ENCODE results near the gene BACH2. TPM values are rescaled to one million over a fixed set of nuclear protein-coding genes. Genes with fewer than 3 reads are reported as not detected.

Gene BACH2
- total RNA-seq, 1 experiment from 2014 or later: 2.5 TPM

DNA sequence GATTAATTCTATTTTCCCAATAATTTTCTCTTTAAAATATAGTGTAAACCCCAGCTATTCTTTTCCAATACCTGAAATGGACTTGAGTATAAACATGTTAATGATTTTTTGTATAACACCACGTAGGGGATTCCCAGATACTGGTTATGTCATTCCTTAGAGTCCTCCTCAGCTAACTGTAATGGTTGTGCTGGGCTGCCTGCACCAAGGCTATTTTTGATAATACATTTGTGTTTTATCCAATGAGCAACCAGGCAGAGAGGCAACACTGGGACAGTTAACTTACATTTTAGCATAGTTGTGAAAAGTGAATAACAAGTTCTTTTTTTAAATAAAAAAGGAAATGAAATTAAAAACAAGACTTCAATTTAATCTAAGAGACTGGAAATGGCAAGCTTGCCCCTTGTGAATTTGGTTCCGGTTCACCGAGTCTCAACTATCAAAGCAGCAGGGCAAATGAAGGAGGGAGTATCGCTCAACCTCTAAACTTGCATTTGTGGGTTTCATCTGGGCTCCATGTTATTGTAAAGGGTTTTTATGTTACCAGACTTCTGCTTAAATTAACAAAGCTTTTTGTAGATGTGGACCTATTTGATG is 18.8 kb upstream of the BACH2 start:
- H3K36me3 ChIP-seq (replicated peaks; ENCODE audit: control insufficient read depth, insufficient read depth, low read length): no peaks in the 10 kb centered on the region
- no peak for DNase-seq
- no peaks in the 10 kb centered on the region for H3K27me3 ChIP-seq (ENCODE audit: control insufficient read depth, insufficient read depth, low read length)
- H3K4me3 ChIP-seq (ENCODE audit: insufficient read depth, low read depth, low read length): no peak overlapping the region

- Histone ChIP-seq H3K4me3 (ENCODE audit: insufficient read depth, low read depth, low read length) (no peak overlapping the region), H3K27me3 (ENCODE audit: control insufficient read depth, insufficient read depth, low read length) (no peaks in the 10 kb centered on the region), H3K36me3 (replicated peaks; ENCODE audit: control insufficient read depth, insufficient read depth, low read length) (no peaks in the 10 kb centered on the region)
- no peak for DNase-seq
Measured at GRCh38 chr6:90314514-90314913, 17.9 kb upstream of the BACH2 start.

DNA sequence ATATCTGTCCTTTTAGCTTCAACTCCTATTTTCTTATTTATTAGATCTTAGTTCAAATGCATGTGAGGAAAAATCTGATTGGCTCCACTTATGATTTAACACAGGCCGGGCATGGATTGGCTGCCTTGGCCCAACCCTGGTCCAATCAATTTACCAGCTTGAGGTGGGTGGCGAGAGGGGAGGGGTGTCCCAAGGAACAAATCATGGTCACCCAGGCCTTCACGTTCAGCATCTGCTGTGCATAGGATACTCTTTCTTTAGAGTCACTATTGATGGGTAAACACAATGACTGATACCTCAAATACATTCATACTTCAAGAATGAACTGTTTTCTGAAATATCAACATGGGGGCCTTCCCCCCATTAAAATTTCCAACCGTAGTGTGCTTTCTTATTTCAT is 14.9 kb upstream of the BACH2 start:
- Histone ChIP-seq H3K4me3 (ENCODE audit: insufficient read depth, low read depth, low read length) (no peak overlapping the region), H3K27me3 (ENCODE audit: control insufficient read depth, insufficient read depth, low read length) (no peaks in the 10 kb centered on the region), H3K36me3 (replicated peaks; ENCODE audit: control insufficient read depth, insufficient read depth, low read length) (no peaks in the 10 kb centered on the region)
- DNase-seq: no peak

- no peak for DNase-seq
- no peak overlapping the region for H3K4me3 ChIP-seq (ENCODE audit: insufficient read depth, low read depth, low read length)
- no peaks in the 10 kb centered on the region for H3K36me3 ChIP-seq (replicated peaks; ENCODE audit: control insufficient read depth, insufficient read depth, low read length)
- H3K27me3 ChIP-seq (ENCODE audit: control insufficient read depth, insufficient read depth, low read length): no peaks in the 10 kb centered on the region
Measured at GRCh38 chr6:90305800-90306448, 9.3 kb upstream of the BACH2 start.

GRCh38 chr6:90304308-90304707 is 7.7 kb upstream of the BACH2 start:
- Histone ChIP-seq H3K27me3 (ENCODE audit: control insufficient read depth, insufficient read depth, low read length) (no peaks in the 10 kb centered on the region), H3K4me3 (ENCODE audit: insufficient read depth, low read depth, low read length) (no peak overlapping the region), H3K36me3 (replicated peaks; ENCODE audit: control insufficient read depth, insufficient read depth, low read length) (no peaks in the 10 kb centered on the region)
- no peak for DNase-seq

GRCh38 chr6:90303039-90303438 is 6.4 kb upstream of the BACH2 start:
- H3K27me3 ChIP-seq (ENCODE audit: control insufficient read depth, insufficient read depth, low read length): no peaks in the 10 kb centered on the region
- H3K4me3 ChIP-seq (ENCODE audit: insufficient read depth, low read depth, low read length): no peak overlapping the region
- DNase-seq: no peak
- H3K36me3 ChIP-seq (replicated peaks; ENCODE audit: control insufficient read depth, insufficient read depth, low read length): no peaks in the 10 kb centered on the region

- no peak overlapping the region for H3K4me3 ChIP-seq (ENCODE audit: insufficient read depth, low read depth, low read length)
- no peaks in the 10 kb centered on the region for H3K36me3 ChIP-seq (replicated peaks; ENCODE audit: control insufficient read depth, insufficient read depth, low read length)
- H3K27me3 ChIP-seq (ENCODE audit: control insufficient read depth, insufficient read depth, low read length): peaks cover 2% of the 10 kb centered on the region; the same call in 1 of the 2 replicates
- no peak for DNase-seq
Measured at GRCh38 chr6:90302320-90302719, 5.7 kb upstream of the BACH2 start.

GRCh38 chr6:90301816-90302215 is 5.2 kb upstream of the BACH2 start:
- no peak for DNase-seq

GRCh38 chr6:90298459-90299053 is 1.9 kb upstream of the BACH2 start:
- Histone ChIP-seq H3K27me3 (ENCODE audit: control insufficient read depth, insufficient read depth, low read length) (peaks cover 24% of the 10 kb centered on the region), H3K4me3 (ENCODE audit: insufficient read depth, low read depth, low read length) (no peak overlapping the region), H3K36me3 (replicated peaks; ENCODE audit: control insufficient read depth, insufficient read depth, low read length) (no peaks in the 10 kb centered on the region)
- DNase-seq: no peak

More at GRCh38 chr6:90301816-90302215, 5.2 kb upstream of the BACH2 start:
- no peak overlapping the region for H3K4me3 ChIP-seq (ENCODE audit: insufficient read depth, low read depth, low read length)
- H3K36me3 ChIP-seq (replicated peaks; ENCODE audit: control insufficient read depth, insufficient read depth, low read length): no peaks in the 10 kb centered on the region
- peaks cover 2% of the 10 kb centered on the region; the same call in 1 of the 2 replicates for H3K27me3 ChIP-seq (ENCODE audit: control insufficient read depth, insufficient read depth, low read length)

DNA sequence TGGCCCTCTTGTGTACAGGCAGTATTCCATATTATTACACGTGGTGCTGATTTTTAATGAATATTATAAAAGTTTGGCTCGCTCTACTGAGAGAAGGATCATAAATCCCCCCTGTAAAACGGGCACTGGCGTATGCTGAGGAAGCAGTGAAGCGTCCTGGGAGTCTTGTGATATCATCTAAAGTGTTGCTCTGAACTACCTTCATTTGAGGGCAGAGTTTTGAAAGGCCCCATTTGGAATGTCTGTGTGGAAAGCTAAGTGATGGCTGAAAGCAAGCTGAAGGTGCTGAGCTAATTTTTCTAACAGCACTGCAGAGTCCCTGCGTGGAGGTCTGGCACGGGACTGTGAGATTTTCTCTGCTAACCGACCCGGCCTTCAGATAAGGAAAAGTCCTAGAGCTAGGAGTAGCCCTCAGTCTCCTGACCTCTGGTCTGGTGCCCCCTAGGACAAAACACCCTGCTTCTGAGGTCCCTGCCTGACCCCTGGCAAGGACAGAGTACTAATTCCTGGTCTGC is 1.3 kb upstream of the BACH2 start:
- DNase-seq: no peak

DNA sequence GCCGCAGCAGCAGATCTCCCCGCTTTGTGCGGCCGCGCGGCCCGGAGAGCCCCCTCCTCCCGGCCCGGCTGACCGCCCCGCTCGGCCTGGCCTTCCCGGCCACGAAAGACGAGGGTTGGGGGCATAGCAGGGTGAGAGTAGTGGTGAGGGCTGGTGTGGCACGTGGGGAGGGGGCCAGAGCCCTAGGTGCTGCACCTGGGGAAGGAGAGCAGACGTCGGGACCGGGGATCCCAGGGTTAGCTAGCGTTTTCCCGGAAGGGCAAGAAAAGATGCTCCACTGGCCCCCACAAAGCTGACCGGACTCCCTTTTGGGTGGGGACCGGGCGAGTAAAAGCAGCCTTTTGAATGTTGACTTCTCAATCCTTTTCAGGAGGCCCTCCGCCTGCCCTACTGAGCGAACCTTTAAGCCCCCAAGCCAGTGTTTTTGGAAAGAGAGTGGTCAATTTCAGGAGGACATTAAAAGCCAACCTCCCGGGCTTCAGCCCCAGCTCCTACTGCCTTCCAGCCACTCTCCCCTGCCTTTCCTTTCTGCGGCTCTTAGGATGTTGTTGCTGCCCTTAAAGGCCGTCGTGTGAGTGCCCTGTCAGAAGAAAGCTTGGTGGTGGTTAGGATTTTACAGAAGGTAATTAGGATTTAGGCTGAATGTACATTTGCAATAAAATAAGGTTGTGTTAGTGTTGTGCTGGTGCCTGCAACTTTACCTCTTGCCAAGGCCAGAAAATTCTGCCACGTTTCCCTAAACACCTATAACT is 648 bp upstream of the BACH2 start:
- peaks cover 26% of the 10 kb centered on the region for H3K27me3 ChIP-seq (ENCODE audit: control insufficient read depth, insufficient read depth, low read length)
- H3K36me3 ChIP-seq (replicated peaks; ENCODE audit: control insufficient read depth, insufficient read depth, low read length): no peaks in the 10 kb centered on the region
- H3K4me3 ChIP-seq (ENCODE audit: insufficient read depth, low read depth, low read length): peak overlapping the region; percentile 64
- DNase-seq: no peak

More for the DNA sequence above, 1.3 kb upstream of the BACH2 start:
- Histone ChIP-seq H3K4me3 (ENCODE audit: insufficient read depth, low read depth, low read length) (no peak overlapping the region), H3K36me3 (replicated peaks; ENCODE audit: control insufficient read depth, insufficient read depth, low read length) (no peaks in the 10 kb centered on the region), H3K27me3 (ENCODE audit: control insufficient read depth, insufficient read depth, low read length) (peaks cover 26% of the 10 kb centered on the region)

DNA sequence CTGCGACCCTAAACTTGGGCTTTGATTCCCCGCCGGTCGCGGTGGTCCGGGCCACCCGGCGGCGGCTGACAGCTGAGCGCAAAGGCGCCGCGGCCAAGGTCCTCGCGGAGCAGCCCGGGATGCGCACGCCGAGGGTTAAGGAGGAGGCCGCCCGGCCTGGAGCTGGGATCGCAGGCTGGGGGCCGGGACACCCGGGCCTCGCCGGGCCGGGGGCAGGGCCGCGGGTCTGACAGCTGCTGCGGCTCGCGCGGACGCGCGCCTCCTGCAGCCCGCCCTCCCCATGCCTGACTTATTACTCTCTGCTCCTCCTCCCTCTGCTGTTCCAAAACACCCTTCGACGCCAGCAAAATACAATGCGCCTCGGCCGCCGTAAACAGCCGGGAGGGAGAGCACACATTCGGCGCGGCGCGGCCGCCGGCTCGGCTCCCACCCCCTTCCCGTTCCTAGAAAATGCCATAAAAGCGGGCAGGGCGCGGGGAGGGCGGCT is 746 bp downstream of the BACH2 start:
- no peaks in the 10 kb centered on the region for H3K36me3 ChIP-seq (replicated peaks; ENCODE audit: control insufficient read depth, insufficient read depth, low read length)
- DNase-seq: peak; percentile 85
- H3K27me3 ChIP-seq (ENCODE audit: control insufficient read depth, insufficient read depth, low read length): peaks cover 26% of the 10 kb centered on the region
- peak overlapping the region; percentile 64 for H3K4me3 ChIP-seq (ENCODE audit: insufficient read depth, low read depth, low read length)

DNA sequence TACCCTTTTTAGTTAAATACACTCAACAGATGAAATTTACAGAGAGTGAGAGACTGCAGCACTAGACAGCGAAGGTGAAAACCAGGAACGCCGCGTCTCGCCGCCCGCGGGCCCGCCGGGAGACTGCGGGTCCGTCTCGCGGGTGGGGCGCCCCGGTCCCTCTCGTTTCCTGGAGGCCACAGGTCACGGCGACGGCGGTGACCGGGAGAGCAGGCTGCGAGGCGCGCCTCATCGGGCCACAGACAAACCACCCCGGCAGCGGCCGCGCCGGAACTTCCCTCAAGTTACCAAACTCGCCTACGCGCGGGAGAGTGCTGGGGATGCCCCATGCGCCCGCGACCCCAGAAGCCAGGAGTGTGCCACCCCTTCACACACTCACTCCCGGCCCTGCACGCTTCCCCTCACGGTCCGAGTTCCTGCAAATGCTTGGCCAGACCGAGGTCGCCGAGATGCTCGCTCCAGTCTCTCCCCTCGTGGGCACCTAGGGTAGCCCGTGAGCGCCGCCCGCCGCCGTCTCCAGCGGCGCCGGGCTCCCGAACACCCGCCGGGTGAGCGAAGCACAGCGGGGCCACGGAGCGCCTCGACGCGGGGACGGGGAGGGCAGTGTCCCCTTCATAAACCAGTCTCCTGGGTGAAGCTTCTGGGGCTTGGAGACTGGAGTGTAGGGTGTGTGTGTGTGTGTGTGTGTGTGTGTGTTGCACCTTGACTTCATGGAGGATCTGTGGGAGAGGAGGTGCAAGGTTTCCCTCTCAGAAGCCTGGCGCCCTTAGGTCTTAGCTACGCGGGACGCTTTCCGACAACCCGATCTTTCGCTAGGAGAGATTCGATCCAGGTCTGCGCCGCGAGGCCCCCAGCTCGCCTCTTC is 1.4 kb downstream of the BACH2 start:
- Histone ChIP-seq H3K4me3 (ENCODE audit: insufficient read depth, low read depth, low read length) (peak overlapping the region; percentile 64), H3K27me3 (ENCODE audit: control insufficient read depth, insufficient read depth, low read length) (peaks cover 26% of the 10 kb centered on the region), H3K36me3 (replicated peaks; ENCODE audit: control insufficient read depth, insufficient read depth, low read length) (no peaks in the 10 kb centered on the region)
- DNase-seq: peak; percentile 70

DNA sequence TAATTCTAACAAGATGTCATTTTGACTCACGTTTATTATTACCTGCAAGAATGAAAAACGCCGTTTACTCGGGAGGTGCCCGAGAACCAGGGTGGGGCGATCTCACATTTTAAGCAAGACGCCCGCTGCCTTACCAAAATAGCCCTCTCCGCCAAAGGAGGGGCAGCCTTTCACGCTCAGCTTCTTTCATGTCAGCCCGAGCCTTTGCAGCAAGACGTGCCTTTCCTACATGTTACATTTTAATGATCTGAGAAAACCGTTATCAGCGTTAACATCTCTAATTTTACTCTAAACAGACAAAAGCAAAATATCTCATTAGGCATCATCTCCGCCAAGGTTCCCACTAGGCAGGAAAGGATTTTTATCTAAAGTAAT is 2.0 kb downstream of the BACH2 start:
- peak; percentile 39 for DNase-seq
- peaks cover 26% of the 10 kb centered on the region for H3K27me3 ChIP-seq (ENCODE audit: control insufficient read depth, insufficient read depth, low read length)
- no peaks in the 10 kb centered on the region for H3K36me3 ChIP-seq (replicated peaks; ENCODE audit: control insufficient read depth, insufficient read depth, low read length)
- peak overlapping the region; percentile 64 for H3K4me3 ChIP-seq (ENCODE audit: insufficient read depth, low read depth, low read length)

All from H7 (cell line).